ENCODE measurements around the gene GFOD1. TPM values are rescaled to one million over a fixed set of nuclear protein-coding genes. Genes with fewer than 3 reads are reported as not detected.

GFOD1 gene
- total and polyA plus RNA-seq, 7 donors, result 5.9 to 34.2 (median 16.7) TPM

- WGBS, 3 donors, result 79 to 90% (median 87%) methylated on average over 3 of the region's 3 CpGs
- TF ChIP-seq CTCF (IDR thresholded peaks at IDR 0.05), result no peak
- Histone ChIP-seq H3K27ac (no peak overlapping the region), H3K36me3 (ENCODE audit: insufficient read depth in 1 of 2, low read depth in 1 of 2) (no peaks in the 10 kb centered on the region), H3K4me1 (peaks cover 5% of the 10 kb centered on the region), H3K27me3 (ENCODE audit: insufficient read depth in 3 of 3, low read length in 2 of 3) (no peaks in the 10 kb centered on the region), H3K9me3 (no peaks in the 10 kb centered on the region), H3K4me3 (no peak overlapping the region)
- ATAC-seq (no peak), DNase-seq (no peak)
- intact Hi-C loops (cut with DNase I), result no loop called here
Observed at GRCh38 chr6:13490402-13490801, 3.0 kb upstream of the GFOD1 start.

DNA sequence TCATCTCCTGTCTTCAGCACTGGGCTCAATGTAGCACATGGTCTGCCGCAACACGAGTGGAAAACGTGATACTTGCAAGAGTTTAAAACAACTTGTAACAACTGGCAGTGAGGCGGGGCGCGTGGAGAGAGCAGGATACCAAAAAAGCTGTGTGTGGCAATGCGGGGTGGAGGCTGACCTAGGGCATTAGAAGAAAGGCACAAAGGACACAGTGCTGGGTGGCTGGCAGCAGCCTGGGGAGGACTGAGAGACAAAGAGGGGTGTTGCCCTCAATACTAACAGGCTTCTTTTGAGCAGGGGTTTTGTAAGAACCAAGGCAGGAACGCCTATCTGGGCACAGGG lies 1.5 kb upstream of the GFOD1 start:
- 64 to 82% (median 69%) methylated on average over 8 of the region's 8 CpGs for WGBS, 3 donors
- ATAC-seq (no peak), DNase-seq (peak; percentile 28 to 51)
- intact Hi-C loops (cut with DNase I), result loop anchor here (5.0 kb wide), 3 partner anchors 33 to 152 kb away; no protein-coding TSS in a partner anchor
- TF ChIP-seq CTCF (IDR thresholded peaks at IDR 0.05), result no peak
- no peak overlapping the region for H3K4me3 ChIP-seq
- peak overlapping the region; percentile 97 for H3K27ac ChIP-seq
- H3K36me3 ChIP-seq (ENCODE audit: insufficient read depth in 1 of 2, low read depth in 1 of 2), result no peaks in the 10 kb centered on the region
- H3K9me3 ChIP-seq, result no peaks in the 10 kb centered on the region
- no peaks in the 10 kb centered on the region for H3K27me3 ChIP-seq (ENCODE audit: insufficient read depth in 3 of 3, low read length in 2 of 3)
- peaks cover 20% of the 10 kb centered on the region for H3K4me1 ChIP-seq

- peak overlapping the region; percentile 97 for H3K27ac ChIP-seq
- H3K4me1 ChIP-seq, result peaks cover 26% of the 10 kb centered on the region
- H3K27me3 ChIP-seq (ENCODE audit: insufficient read depth in 3 of 3, low read length in 2 of 3), result no peaks in the 10 kb centered on the region
- H3K9me3 ChIP-seq, result no peaks in the 10 kb centered on the region
- peak; percentile 69 to 78 for DNase-seq
- intact Hi-C loops (cut with DNase I), result loop anchor here (5.0 kb wide), 3 partner anchors 34 to 151 kb away; no protein-coding TSS in a partner anchor
- peak overlapping the region; percentile 89 for H3K4me3 ChIP-seq
- TF ChIP-seq CTCF (IDR thresholded peaks at IDR 0.05), result no peak
- 15 to 17% (median 15%) methylated on average over 54 to 57 of the region's 57 CpGs for WGBS, 3 donors
- peak; percentile 14 to 33 (median 21) for ATAC-seq
- H3K36me3 ChIP-seq (ENCODE audit: insufficient read depth in 1 of 2, low read depth in 1 of 2), result no peaks in the 10 kb centered on the region
Observed at GRCh38 chr6:13488015-13488895, 855 bp upstream of the GFOD1 start.

- DNase-seq (peak; percentile 73 to 84), ATAC-seq (peak; percentile 37 to 65 (median 54))
- Histone ChIP-seq H3K4me3 (peak overlapping the region; percentile 89), H3K4me1 (peaks cover 39% of the 10 kb centered on the region), H3K27me3 (ENCODE audit: insufficient read depth in 3 of 3, low read length in 2 of 3) (no peaks in the 10 kb centered on the region), H3K36me3 (ENCODE audit: insufficient read depth in 1 of 2, low read depth in 1 of 2) (no peaks in the 10 kb centered on the region), H3K9me3 (no peaks in the 10 kb centered on the region), H3K27ac (peak overlapping the region; percentile 97)
- WGBS, 3 donors, result 0 to 1% (median 0%) methylated on average over 25 to 39 of the region's 39 CpGs
- TF ChIP-seq CTCF (IDR thresholded peaks at IDR 0.05), result no peak
- intact Hi-C loops (cut with DNase I), result loop anchor here (2.0 to 5.0 kb wide), 5 partner anchors 36 to 149 kb away; partner anchors contain the start of gene SIRT5 (in 1 of the 2)
Observed at GRCh38 chr6:13486679-13487121, 700 bp downstream of the GFOD1 start.

Data from psoas muscle (tissue), 8 donors.